HG03060 (cell line): Measurements from ENCODE around the gene HLF.

Experiments used
- ATAC-seq: cut with Tn5 transposase; IDR thresholded peaks from one replicate; pipeline ENCODE4 v1.9.1; 2021; ENCODE audit warnings: low read depth, moderate number of reproducible peaks; ENCODE audit not compliant: unreplicated experiment

The HLF gene

DNA sequence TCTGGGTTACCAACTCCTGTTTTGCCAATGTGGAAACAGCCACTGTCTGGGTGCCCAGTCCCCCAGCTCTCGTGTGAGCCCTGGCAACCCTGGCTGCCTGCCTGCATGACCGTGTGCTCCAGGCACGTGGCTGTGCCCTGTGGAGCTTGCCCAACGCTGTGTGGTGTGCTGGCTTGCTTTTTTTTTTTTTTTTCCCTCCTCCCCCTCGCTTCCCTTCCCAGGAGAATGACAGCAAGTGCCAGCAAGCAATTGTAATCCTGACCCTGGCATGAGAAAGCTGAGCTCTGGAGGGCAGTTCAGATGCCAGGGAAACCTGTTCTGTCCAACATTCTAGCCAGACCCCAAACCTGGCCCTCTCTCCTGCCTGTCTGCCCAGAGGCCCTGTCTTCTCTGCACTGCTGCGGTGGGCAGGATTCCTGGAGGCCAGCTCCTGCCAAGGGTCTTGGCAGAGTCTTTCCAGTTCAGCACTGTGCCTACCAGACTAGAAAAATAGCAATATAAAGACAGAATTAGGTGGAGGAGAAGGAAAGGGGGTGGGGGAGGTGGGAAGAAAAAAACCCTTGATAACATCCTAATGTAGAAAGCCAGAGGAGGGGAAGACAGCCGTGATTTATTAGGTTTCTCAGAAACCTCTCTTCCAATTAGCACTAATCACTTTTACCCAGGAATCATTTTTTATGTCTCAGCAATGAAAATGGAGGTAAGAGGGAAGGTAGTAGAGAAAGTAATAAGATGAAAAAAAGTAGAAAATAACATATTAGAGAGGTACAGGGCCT is 9.0 kb downstream of the HLF start:
- no peak for ATAC-seq

DNA sequence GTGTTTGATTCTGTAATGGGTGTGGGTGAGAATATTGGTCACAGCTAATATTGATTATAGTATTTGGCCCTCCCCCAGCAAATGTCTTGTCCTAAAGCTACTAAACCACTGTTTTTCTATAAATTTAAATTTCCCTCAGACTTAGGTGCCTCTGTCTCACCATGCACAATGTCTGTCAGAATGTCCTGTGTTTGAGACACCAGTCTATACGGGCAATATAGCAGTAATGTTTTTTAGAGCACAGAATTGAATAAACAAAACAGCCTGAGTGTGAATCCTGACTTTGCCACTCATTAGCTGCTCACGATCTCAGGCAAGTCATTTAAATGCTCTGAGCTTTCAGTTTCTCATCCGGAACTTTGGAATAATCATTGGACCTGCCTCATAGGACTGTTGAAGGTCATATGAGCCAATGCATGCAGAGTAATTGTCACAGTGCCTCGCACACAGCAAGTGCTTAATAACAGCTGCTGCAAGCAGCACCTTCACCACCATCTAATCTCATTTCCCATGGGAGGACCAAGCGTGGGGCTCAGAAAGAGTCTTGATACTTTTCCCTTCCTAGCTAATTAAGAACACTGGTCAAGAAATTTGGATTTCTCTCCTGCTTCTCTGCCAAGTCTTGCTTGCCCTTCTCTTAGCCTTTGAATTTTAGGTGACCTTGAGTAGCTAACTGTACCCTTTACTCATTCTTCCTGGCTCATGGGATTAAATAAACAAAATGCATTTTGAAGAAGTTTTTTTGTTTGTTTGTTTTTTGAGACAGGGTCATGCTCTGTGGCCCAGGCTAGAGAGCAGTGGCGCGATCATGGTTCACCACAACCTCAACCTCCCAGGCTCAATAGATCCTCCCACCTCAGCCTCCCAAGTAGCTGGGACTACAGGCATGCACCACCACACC is 9.8 kb downstream of the HLF start:
- no peak for ATAC-seq

DNA sequence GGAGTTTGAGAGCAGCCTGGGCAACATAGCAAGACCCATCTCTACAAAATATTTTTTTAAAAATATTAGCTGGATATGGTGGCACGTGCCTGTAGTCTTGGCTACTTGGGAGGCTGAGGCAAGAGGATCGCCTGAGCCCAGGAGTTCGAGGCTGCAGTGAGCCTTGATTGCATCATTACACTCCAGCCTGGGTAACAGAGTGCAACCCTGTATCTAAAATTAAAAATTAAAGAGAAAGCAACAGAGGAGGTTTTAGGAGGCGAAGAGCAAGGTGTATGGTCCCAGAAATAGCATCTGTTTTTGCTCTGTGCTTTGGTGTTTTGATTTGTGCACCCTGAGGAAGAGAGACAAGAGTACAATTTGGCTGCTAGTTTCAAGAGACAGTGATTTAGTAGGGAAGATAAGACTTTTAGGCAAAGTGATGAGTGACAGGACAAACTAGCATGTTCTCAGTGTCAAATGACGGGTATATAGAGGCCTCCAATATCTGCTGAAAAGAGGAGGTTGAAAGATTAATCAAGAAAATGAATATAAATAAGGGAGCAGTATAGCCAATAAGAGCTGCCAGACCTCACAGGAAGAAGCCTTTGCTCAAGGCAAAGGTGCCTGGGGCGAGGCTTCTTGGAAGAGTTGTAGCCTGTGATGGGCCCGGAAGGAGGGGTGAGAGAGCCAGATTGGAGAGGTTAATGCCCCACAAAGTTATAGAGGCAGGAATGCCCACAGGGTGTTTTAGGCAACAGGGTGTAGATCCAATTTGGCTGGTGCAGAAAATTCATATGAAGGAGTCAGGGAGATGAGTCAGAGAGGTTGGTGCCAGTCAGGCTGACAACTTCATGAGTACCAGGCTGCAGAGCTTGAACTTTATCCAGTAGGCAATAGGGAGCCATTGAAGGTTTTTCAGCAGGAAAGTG is 11.4 kb downstream of the HLF start:
- no peak for ATAC-seq

DNA sequence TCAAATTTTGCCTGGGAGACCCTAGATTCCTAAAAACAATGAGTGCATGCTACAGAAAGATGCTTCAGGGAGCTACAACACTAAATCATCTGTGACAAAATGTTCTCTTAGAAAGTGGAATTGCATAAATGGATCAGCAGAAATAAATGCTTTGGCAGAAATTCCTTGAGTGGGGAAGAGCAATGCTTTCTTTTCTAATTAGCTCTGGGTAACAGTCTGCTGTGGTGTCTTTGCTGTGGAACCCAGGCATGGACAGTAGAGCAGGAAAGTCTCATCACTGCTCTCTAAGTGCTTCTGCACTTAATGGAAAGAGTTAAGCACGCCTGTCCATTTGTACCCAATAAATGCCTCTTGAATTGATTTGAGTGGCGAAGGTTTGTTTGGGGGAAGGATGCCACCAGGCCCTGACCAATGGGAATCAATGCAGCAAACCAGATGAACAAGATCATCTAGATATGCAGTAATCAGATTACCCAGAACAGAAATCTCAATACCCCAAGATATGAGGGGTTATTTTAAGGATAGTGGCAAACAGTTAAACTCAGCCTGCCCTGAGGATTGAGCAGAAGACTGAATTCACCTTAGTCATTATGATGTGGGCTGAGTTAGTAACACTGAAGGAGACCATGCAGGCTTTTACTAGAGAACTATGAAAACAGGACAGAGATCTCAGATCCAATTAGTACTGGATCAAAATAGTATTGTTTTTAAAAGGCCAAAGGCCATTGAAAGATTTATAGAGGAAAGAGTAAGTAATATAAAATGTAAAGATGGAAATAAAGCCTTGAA is 13.6 kb downstream of the HLF start:
- ATAC-seq = no peak

DNA sequence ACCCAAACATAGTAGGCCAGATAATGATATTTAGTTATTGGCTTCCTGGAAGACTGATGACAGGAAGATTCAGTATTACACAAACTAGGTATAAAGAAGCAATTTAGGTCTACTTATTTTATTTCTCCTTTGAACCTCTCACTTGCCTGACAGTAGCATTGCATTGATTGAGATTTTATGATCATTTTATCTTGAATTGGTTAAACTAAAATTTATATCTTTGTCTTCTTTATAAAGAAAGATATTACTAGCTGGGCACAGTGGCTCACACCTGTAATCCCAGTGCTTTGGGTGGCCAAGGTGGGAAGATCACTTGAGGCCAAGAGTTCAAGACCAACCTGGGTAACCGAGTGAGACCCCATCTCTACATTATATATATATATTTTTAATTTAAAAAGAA is 14.4 kb downstream of the HLF start:
- no peak for ATAC-seq

DNA sequence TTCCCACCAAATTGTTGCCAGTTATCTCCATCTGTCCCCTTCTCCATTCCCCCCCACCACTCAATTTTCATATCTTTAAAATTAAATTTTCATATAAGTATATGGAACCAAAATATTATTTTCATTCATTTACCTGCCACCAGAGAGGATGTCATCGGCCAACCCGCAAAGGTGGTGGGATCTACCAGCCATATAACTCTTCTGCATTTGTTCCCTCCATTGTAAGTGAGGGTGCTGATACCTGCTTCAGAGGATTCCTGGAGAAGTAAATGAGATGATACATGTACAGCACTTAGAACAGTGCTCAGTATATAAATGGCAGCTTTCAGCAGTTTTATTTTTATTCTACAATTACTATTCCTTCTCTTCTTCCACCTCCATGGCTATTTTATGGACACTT is 15.0 kb downstream of the HLF start:
- no peak for ATAC-seq

DNA sequence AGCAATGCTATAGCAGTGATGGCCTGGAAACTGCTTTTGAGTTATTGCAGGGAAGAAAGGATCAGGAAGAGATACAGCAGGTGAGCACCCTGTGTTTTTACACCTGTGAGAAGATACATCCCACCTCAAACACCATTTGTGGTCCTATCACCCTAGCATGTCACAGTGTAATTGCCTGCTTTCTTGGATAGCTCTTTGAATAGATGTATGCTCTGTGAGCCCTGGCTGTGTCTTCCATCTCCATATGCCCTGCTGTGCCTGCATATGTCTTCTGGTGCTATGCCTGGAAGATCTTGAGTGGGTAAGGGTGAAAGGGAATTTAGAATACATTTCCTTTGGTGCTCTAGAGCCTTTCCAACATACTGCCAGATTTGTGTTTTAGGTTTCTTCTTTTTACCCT is 15.5 kb downstream of the HLF start:
- no peak for ATAC-seq

DNA sequence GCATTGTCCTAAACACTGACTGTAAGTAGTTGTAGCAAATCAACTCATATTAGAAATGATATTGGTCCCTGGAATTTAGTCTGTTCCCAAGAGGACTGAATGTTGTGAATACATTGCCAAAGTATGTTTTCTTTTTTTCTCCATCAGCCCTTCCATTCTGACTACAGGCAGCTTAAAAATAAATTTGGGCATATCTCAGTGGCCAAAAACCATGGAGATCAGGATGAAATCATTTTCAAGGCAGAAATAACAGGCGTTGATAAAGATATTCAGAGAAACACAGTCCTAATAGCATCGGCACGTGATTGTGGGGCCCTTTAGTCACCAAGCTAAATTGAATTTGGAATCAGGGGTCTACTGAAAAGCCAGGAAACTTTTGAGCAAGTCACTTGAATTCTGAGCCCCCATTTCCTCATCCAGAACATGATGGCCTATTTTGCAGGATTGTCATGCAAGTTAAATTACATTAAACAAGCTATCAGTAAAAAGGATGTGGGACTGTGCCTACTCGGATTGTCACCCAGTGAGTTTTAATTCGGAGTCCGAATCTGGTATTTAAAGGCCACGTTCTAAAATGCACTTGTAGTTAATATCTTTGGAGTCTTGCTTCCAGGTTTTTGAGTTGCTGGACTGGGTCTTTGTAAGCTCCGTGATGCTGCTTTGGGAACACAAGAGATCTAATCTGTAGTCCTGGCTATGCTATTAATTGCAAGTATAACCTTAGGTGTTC is 17.1 kb downstream of the HLF start:
- no peak for ATAC-seq

DNA sequence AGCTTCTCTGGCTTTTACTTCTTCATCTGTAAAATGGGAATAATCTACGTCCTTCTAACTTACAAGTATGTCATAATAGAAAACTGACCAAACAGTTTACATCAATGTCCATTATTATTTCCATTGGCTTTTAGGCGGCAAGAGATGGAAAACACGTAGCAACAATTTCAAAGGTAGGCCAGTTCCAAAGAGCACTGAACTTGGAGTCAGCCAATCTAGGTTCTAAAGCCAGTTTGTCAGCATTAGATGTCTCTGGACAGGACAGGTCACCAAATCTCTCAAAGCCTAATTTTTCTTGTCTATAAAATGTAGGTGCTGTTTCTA is 17.6 kb downstream of the HLF start:
- ATAC-seq = no peak

DNA sequence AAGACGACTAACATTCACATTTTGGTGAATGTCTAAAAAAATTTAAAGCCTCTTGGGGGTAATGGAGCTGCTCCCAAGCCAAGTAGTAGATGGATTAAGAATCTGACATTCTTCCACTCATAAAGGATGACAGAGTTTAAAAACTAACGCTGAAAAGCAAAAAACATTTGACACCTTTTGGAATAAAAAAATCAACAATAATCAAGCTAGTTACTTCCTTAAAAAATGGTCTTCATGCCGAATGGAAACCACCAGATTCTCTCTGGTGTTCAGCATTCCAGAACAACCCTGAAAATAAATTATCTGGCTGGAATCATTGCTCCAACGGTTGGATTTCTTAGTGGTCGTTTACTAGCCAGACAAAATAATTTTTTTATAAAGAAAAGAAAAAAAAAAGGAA is 18.0 kb downstream of the HLF start:
- ATAC-seq = no peak

DNA sequence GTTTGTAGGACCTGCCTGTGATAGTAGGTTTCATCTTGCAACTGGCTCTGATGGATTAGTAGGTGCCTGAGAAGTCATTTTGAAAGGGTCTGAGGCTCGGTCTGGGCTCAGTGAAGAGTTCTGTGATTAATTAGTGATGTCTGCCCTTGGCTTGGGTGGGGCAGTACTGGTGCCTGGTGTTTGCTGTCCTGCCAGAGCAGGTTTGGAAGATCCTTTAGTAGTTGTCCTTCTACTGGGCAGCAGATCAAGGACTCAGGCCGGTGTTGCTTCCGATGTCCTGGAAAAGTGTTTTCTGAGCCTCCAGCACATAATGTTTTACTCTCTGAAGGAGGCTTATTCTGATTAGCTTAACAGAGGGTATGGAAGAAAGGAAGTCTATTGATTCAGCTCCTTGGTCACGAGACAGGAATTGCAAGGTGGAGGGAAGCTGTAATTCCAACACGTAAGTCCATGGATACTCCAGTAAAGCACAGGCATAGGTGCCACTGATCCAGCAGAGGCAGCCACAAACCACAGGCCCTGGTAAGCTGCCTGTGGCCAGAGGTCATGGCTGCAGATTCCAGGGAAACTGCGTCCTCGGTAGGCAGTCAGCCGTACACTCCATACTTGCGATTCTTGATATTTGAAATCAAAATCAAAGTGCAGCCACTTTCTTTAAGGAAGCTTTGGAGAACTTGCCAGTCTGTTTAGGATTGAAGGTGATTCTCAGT is 18.7 kb downstream of the HLF start:
- no peak for ATAC-seq

DNA sequence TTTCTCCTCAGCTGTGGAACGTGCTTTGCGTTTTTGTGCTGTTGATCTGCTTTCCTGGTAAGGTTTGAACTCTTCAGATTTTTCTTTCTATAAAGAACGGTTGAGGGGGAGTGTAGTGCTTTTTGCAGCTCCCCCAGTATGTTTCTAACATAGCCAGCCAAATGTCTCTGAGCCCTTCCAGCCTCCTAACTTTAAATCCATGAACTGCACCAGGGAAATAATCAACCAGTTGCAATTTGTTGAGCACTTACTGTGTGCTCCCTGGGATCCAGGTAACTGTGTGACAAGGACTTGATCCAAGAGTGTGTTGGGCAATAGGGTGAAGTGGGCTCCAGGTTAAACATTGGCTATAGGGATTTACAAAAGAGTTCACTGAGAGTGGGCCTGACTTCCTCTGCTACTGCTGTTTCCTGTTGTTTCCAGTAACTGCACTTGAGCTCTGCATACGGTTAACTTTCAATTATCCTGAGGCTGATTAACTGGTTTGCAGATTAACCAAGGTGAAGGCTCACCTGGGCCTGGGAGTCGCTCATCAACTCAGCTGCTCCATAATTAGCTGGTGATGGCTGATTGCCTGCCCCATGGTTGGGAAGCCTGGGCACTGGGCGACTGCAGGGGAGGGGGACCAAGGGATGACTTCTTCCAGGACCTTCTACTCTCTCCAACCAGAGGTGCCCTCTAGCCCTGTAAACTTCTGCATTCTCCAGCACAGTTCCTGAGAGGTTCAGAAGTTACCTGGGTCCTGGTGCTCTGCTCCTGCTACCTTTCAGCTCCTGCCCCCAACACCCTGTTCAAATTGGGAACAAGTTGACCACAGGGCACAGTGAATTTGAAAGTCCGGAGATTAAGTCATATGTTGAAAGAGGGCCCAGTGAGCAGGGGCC is 19.5 kb downstream of the HLF start:
- no peak for ATAC-seq

DNA sequence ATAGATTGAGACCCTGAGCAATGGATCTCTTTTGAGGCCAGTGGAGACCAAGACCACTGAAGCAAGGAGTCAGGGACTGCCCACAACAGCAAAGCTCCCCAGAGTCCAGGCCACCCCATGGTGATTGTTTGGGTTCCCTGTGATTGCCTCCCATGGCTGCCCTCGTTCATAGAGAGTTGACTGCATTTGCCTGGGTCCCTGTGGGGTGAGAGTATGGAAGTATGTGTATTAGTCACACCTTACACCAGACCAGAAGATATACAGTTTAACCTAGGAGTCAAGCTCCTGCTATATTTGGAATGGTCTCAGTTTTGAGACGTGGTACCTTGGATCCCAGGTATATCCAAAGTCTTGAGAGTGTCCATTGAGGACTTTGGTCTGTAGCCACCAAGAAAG is 20.2 kb downstream of the HLF start:
- ATAC-seq = no peak

DNA sequence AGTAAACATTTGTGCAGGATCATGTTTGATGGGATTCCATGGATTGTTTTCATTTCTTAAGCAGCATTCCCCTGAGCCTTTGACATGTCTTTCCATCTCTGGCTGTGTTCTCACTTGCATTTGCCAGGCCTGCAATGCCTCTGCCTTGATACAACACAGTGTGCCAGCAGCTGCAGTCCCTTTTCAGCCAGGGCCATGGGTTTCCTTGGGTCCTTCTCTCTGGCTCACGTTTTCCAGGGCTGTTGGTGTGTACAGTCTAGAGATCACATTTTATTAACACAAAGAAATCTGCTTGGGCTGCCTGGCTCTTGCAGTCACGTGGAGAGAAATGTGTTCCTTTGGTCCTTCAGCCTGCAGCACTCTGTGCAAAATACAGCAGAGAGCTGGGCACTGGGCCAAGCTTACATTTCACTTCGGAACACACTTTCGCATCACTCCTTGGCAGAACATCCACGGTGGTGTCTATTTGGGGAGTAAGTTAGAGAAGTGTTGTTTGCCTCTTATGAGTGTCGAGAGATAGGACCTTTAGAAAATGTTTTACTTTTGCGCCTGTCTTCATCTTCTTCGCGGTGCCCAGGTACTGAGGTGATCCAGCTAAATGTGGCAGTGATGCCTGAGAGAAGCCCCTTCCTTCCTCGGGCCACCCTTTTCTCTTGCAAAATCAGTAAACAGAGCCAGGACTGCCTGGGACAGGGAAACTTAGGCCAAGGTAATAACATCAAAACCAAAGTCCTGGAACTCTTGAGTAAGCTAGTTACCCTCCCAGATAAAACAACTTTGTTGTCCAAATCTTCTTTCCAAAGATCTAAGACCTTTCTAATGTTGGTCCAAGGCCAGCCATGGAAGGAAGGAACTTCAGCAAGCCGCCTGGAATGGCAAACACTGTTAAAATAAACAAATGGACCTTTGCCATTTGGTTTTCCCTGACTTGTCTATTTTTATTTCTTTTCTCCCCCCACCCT is 20.9 kb downstream of the HLF start:
- no peak for ATAC-seq

DNA sequence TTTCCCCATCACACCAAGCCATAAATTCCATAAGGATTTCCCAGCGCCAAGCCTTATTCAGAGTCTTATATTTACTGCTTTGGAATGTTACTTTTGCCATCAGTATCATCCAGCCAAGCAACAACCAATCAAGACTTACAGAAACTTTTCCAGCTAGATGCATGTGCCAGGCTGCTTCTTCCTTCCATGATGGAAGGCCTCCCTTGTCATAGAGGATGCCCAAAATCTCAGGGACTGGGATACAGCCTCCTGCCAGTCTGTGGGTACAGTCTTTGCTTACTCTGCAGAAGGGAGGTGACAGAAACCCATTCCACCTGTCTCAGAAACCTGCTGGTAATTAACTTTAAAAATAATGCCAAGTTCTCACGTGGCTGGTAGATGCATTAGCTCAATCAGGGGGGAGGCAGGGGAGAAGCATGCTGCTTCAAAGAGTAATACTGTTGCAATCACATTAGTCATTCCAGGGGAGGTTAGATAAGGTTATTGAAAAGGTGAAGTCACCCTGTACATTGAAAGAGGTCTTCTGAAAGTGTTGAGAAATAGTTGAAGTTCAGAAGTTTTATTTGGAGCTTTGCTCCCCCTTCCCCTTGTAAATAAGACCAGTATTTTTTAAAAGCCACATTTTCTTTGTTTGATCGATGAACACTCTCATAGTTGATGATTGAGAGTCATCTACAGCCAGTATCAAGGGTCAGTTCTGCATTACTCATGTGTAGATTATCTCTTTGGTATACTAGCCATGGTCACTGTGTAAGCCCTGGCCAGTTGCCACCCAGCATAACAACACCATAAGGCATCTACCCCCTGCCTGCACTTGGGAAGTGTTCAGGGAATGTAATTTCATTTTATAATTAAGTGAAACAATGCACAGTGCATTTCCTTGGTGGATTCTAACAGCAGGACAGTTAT is 22.2 kb downstream of the HLF start:
- ATAC-seq = no peak
